GM18867 (cell line): ENCODE data around the gene TSHZ2.

ENCODE experiments used
- ATAC-seq: cut with Tn5 transposase; IDR thresholded peaks from one replicate; pipeline ENCODE4 v1.9.1; 2021; ENCODE audit warnings: mild to moderate bottlenecking, moderate library complexity; ENCODE audit not compliant: unreplicated experiment

TSHZ2 gene

GRCh38 chr20:53122853-53123252, 150.7 kb downstream of the TSHZ2 start:
- ATAC-seq = no peak

DNA sequence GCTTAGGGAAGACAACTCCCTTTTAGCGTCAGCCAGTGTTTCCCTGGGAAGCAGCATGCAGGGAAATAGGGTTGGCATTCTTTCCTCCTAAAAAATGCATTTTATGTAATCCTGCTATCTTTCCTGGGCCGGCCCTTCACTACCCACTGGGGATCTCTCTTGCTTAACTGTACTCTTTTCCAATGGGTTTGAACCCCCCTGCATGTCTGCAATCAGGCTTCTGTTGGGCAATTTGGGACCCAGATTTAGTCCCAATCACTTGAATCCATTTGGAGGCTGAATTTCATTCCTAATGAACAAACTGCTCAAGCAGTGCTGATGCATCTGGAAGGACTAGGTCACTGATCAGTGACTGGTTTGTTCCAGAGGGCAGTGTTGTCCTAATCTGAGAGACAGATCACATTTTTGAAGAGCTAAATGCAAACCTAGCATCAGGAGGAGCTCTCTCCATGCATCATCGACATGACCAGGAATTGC, 152.0 kb downstream of the TSHZ2 start:
- ATAC-seq = no peak

GRCh38 chr20:53124803-53125202, 152.6 kb downstream of the TSHZ2 start:
- no peak for ATAC-seq

GRCh38 chr20:53126185-53126584, 154.0 kb downstream of the TSHZ2 start:
- ATAC-seq = no peak

- no peak for ATAC-seq
Observed at GRCh38 chr20:53127027-53127426, 154.9 kb downstream of the TSHZ2 start.

GRCh38 chr20:53128004-53128403, 155.8 kb downstream of the TSHZ2 start:
- no peak for ATAC-seq

DNA sequence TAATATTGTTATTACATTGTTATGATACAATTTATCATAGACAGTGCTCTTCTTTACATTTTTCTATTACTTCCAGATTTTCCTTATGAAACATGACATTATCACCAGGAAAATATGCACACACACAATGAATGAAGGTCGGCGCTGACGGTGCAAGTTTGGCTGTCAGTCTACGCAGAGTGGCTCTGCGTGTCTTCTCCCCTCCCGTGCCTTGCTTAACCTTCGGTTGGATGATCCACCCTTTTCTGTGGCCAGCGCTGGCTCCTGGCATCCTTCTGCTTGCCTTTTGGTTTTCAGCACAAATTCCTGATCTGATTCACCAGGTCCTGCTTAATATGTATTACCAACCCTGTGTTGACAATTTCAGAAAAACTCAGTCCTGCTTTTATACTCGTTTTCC, 157.4 kb downstream of the TSHZ2 start:
- ATAC-seq = no peak

GRCh38 chr20:53130795-53131194, 158.6 kb downstream of the TSHZ2 start:
- ATAC-seq = no peak

GRCh38 chr20:53133125-53133524, 161.0 kb downstream of the TSHZ2 start:
- ATAC-seq = no peak

DNA sequence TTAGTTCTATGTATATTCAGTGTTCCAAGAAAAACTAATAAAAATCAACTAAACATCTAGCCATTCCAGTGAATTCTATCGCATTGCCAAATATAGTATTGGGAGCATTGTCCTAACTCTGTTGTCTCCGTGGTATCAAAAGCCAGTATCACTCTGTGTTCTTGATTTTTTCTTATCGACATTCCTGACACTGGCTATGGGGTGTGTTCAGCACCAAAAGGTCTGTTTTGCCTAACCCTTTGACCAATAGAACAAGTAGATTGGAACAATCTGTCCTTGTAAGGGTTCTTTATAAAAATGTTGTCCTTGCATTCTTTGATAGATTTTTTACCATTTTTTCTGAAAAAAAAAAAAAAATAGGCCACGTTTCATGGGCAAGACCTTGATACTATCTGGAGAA, 161.5 kb downstream of the TSHZ2 start:
- ATAC-seq = no peak

DNA sequence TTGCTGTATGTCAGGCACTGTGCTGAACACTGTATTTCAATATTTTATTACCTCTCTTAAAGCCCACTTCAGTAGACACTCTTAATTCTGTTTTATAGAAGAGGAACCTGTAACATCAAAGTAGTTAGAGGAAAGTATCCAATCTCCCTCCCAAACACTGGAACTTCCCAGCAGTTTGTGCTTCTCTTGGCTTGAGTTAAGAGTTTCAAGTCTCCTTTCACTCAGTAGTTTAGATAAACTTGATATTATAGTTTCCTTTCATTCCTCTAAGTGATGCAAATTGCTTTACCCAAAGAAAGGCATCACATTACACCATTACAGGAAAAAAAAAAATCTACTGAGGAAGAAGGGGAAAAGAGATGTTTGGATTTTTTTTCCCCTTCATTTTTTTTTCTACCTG, 164.3 kb downstream of the TSHZ2 start:
- no peak for ATAC-seq

DNA sequence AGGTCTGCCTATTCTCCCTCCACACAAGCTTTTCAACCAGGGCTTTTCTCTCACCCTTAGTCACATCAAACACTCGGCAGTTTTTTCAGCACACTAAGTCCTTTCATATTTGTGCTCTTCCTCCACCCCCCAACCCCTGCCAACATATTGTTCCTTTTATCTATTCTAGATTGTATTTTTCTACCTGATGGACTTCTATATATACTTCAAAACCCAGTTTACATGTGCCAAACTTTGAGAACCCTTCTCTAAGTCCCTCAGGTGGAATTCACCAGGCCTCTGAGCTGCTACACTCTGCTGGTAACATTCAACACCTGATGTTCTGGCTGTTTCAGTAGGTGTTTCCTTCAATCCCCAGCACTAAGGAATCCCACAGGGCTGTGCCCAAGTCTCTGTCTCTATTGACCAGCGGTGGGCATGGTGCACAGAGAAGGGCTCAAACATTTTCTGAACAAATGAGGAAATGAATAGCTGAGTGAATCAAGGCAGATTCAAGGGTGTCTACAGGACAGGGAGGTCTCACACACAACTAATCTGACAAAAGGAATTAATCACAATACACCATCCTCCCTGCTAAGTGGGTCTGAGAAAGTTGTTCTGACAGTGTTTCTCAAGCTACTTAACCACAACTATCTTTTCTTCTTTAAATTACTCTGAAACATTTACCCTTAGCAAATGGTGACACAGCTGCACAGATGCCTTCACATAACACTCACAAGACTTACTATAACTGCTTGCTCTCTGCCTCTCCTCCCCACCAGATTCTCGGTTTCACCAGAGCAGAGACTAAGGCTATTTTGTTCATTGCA, 166.5 kb downstream of the TSHZ2 start:
- ATAC-seq = peak; percentile 98

DNA sequence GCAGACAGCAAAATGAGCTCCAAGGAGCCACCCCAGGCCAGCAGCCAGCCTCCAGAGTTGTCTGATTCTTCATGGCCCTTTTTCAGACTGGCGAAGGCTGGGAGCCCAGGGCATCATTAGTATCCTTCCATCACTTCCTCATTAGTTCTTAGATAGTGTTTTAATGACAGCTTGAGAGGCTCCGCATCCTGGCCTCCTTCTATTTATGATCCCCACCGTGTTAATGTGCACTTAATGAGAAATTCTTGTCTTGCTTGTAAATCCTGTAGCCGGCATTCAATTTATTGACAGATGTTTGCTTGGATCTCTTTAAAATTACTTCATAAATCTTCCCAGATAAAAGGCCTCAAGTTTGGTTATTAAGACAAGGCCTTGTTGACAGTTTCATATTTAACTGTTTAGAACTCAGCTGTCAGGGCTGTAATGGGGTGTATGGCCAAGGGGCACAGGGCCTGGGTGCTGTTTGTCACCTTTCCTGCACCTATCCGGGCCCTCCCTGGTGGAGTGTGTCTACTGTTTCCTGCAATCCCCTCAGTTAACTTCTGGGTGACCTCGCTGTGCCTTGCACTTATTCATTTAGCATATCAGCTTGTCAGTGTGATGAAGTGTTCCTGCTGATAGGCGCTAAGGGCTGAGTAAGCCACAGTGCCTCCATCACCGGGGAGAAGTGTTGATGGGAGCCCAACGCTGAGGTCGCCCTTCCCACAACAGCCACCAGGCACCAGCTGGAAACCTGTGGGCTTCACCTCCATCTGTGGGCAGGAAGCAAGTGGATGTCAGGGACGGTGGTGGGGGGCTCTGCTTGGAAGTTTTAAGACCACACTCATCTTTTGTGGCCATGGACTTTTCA, 169.3 kb downstream of the TSHZ2 start:
- no peak for ATAC-seq

- ATAC-seq = no peak
Observed at GRCh38 chr20:53142225-53143127, 170.3 kb downstream of the TSHZ2 start.

DNA sequence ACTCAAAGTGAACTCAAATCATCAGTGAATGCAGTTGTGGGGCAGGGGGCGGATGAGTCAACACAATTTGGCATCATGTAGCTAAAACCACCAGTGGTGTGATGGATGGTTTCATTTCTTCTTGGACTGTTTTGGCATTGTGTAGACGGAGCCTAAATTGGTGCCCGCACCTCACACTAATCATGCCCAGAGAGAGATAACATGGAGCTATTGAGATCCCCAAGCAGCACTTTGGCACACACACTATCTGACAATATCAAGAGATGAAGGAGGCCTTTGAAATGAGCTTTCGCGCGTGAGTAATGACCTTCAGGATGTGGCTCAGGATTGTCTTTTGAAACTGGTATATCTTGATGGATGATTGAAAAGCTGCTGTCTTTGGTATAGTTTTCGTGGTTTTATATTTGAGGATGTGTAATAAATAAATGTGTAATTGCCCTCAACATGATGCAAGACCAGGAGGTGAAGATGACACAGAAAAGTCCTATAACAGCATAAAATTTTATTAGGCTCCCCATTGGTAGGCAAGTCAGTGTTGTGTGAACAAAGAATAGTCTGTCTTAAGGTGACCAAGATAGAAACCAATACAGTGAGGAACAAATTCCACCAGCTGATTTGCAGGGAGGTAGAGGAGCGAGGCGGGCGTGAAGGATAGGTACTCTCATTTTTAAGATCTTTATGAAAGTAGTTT, 174.2 kb downstream of the TSHZ2 start:
- ATAC-seq = no peak

DNA sequence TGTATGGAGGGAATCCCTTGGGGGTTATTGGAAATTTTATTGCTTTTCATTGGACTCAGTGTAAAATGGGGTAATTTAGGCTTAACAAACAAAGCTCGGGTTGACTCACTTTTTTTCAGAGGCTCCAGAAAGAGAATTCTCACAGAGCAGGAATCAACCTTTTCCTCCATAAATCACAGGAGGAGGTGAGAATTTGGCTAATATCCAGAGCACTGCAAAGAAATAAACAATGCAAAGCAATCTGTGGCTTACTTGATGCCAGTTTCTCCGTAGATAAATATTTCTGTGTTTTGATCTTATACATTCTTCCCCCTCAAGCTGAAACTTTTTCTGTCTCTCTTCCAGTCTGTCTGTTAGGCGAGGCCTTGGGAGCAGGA, 176.6 kb downstream of the TSHZ2 start:
- ATAC-seq = no peak

- ATAC-seq = no peak
Observed at GRCh38 chr20:53149148-53149889, 177.2 kb downstream of the TSHZ2 start.

DNA sequence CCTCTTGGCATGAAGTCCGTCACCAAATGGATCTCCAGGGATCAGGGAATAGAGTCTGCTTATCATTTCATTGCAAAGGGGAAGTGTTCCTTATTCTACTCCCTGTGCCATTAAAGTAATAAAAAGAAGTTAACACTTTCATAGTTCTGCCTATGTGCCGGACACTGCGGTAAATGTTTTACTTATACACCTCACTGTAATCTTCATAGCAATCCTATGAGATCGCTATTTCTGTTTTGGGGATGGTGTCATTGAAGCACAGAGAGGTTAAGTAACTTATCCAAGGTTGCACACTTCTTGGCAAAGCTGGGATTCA, 177.7 kb downstream of the TSHZ2 start:
- no peak for ATAC-seq

GRCh38 chr20:53150532-53150931, 178.4 kb downstream of the TSHZ2 start:
- ATAC-seq = no peak

DNA sequence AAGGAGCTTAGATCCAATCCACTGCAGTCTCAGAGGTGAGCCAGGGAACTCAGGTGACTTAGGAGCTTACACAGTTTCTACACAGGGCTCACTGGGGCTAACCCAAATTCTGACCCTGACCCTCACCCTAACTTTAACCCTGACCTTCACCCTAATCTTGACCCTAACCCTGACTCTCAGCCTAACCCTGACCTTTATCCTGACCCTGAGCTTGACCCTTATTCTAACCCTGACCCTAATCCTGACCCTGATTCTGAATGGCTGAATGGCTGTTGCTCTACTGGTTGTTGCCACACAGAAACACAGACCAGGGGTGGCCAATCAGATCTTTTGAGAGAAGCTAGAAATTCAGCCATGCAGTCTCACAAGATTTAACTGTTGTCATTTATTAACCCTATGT, 180.1 kb downstream of the TSHZ2 start:
- ATAC-seq = no peak
